Endothelial cell of umbilical vein (primary cell): ENCODE results near the gene FBXL12. TPM values are rescaled to one million over a fixed set of nuclear protein-coding genes. Genes with fewer than 3 reads are reported as not detected.

ENCODE experiments used
- BruUV-seq: library from RNA; stranded (reverse); fragments of 400-500 nt; replicated peaks from 2 replicates; lab custom pipeline; 2021; lab: Mats Ljungman, UMichigan
- CTCF ChIA-PET: fragments of 300-600, 350-600 bp; sonication (Branson Sonifier 250); formaldehyde crosslinking; loops from one replicate; lab custom pipeline; 2021; ENCODE audit warnings: antibody characterized with exemption, inconsistent platforms; lab: Charles Lee
- POLR2A ChIA-PET: fragments of 300-600, 350-600 bp; sonication (Branson Sonifier 250); formaldehyde crosslinking; loops from one replicate; lab custom pipeline; 2021; ENCODE audit warnings: antibody characterized with exemption, inconsistent platforms; lab: Charles Lee
- DNase-seq: peaks from one replicate; pipeline ENCODE4 v3.0.0-alpha.2; 2011; ENCODE audit warnings: low read depth, low spot score
- FAIRE-seq: peaks from 2 replicates; lab custom pipeline; 2011; peaks lifted over from hg19 to GRCh38; lab: Jason Lieb, UNC
- H2AFZ ChIP-seq: 2 replicates; pipeline ENCODE4 v1.6.0; 2012; ENCODE audit warnings: low read depth, low read length, control low read depth, inconsistent platforms
- H3K27ac ChIP-seq: 2 replicates; pipeline ENCODE4 v1.5.1; 2011; ENCODE audit warnings: low read depth, mild to moderate bottlenecking, control low read depth, low read length, moderate library complexity; ENCODE audit not compliant: insufficient read depth
- H3K27me3 ChIP-seq, 2 experiments: 2 replicates each; pipeline versions ENCODE4 v1.6.0 to v1.6.1; 2011; ENCODE audit warnings: low read length in 2 of 2, mixed read lengths in 1 of 2; ENCODE audit not compliant: control insufficient read depth in 2 of 2, insufficient read depth in 2 of 2
- H3K36me3 ChIP-seq, 2 experiments: 2 replicates in 1 of 2; 3 replicates in 1 of 2; pipeline ENCODE4 v1.5.1; 2011; ENCODE audit warnings: low read length in 2 of 2, mild to moderate bottlenecking in 1 of 2, moderate library complexity in 1 of 2; ENCODE audit not compliant: control insufficient read depth in 2 of 2, insufficient read depth in 2 of 2; ENCODE audit errors: extremely low read depth in 1 of 2
- H3K4me1 ChIP-seq: 3 replicates; pipeline ENCODE4 v1.5.1; 2011; ENCODE audit warnings: mild to moderate bottlenecking, low read length; ENCODE audit not compliant: control insufficient read depth, insufficient read depth; ENCODE audit errors: extremely low read depth
- H3K4me2 ChIP-seq: 2 replicates; pipeline ENCODE4 v1.6.1; 2011; ENCODE audit warnings: low read length, control low read depth, mixed read lengths; ENCODE audit not compliant: insufficient read depth
- H3K4me3 ChIP-seq, 3 experiments: fragments of 200-600 bp in 1 of 3; sonication (generic), shearing (Covaris generic) in 1 of 3; replicated peaks in 1 of 3; 2 replicates each; pipeline ENCODE4 v1.5.1; 2011 to 2016; ENCODE audit warnings: control low read depth in 3 of 3, low read length in 3 of 3, mild to moderate bottlenecking in 2 of 3, inconsistent platforms in 1 of 3, low read depth in 1 of 3, moderate library complexity in 1 of 3; ENCODE audit not compliant: insufficient read depth in 1 of 3
- H3K79me2 ChIP-seq: 2 replicates; pipeline ENCODE4 v1.6.0; 2012; ENCODE audit warnings: low read length, inconsistent platforms; ENCODE audit not compliant: control insufficient read depth, insufficient read depth
- H3K9ac ChIP-seq: replicated peaks from 2 replicates; pipeline ENCODE3; 2011; ENCODE audit warnings: low read length, control low read depth; ENCODE audit not compliant: insufficient read depth; ENCODE audit errors: extremely low read depth
- H3K9me1 ChIP-seq: replicated peaks from 3 replicates; pipeline ENCODE4 v1.6.0; 2011; ENCODE audit warnings: mild to moderate bottlenecking, low read length; ENCODE audit not compliant: control insufficient read depth, insufficient read depth; ENCODE audit errors: extremely low read depth
- H3K9me3 ChIP-seq: replicated peaks from 2 replicates; pipeline ENCODE4 v1.5.1; 2012; ENCODE audit warnings: low read length, inconsistent platforms; ENCODE audit not compliant: control insufficient read depth, insufficient read depth
- H4K20me1 ChIP-seq: replicated peaks from 2 replicates; pipeline ENCODE3; 2011; ENCODE audit warnings: mild to moderate bottlenecking, low read length; ENCODE audit not compliant: control insufficient read depth, insufficient read depth; ENCODE audit errors: extremely low read depth
- CTCF ChIP-seq, 2 donors: IDR thresholded peaks; 1 replicate in 1 of 2; 2 replicates in 1 of 2; pipeline ENCODE4 v1.5.1; 2011; ENCODE audit warnings: low read length in 2 of 2, mild to moderate bottlenecking in 2 of 2, moderate library complexity in 2 of 2, control low read depth in 1 of 2, inconsistent platforms in 1 of 2, low read depth in 1 of 2; ENCODE audit not compliant: insufficient read depth in 1 of 2; ENCODE audit errors: extremely low read depth in 1 of 2
- EZH2 ChIP-seq: IDR thresholded peaks from 2 replicates; pipeline ENCODE4 v1.6.1; 2012; ENCODE audit warnings: borderline replicate concordance, low read depth, mild to moderate bottlenecking, moderate library complexity, low read length, inconsistent platforms; ENCODE audit not compliant: severe bottlenecking
- FOS ChIP-seq: IDR thresholded peaks from 2 replicates; pipeline ENCODE4 v1.6.1; 2011; ENCODE audit warnings: mild to moderate bottlenecking, low read length, moderate library complexity, borderline replicate concordance; ENCODE audit not compliant: insufficient read depth
- GATA2 ChIP-seq: IDR thresholded peaks from 2 replicates; pipeline ENCODE4 v1.7.0; 2011; ENCODE audit warnings: low read depth, mild to moderate bottlenecking, moderate library complexity, mixed read lengths, low read length; ENCODE audit not compliant: insufficient read length, insufficient read depth
- JUN ChIP-seq: IDR thresholded peaks from 2 replicates; pipeline ENCODE4 v1.6.1; 2011; ENCODE audit warnings: borderline replicate concordance, low read depth; ENCODE audit not compliant: insufficient read length, insufficient read depth
- MAX ChIP-seq: IDR thresholded peaks from 2 replicates; pipeline ENCODE4 v1.6.1; 2011; ENCODE audit not compliant: insufficient read depth, insufficient read length
- MYC ChIP-seq: IDR thresholded peaks from one replicate; pipeline ENCODE4 v1.6.1; 2011; ENCODE audit warnings: mild to moderate bottlenecking, low read depth, low read length
- POLR2A ChIP-seq: IDR thresholded peaks from 2 replicates; pipeline ENCODE4 v1.6.1; 2012; ENCODE audit warnings: low read depth, mild to moderate bottlenecking, control low read depth, low read length
- POLR2AphosphoS5 ChIP-seq: IDR thresholded peaks from 2 replicates; pipeline ENCODE4 v1.6.1; 2012; ENCODE audit warnings: low read depth, mild to moderate bottlenecking, control low read depth, low read length, moderate library complexity; ENCODE audit not compliant: insufficient read depth
- dilution Hi-C: fragments of 300-500 bp; cut with MboI; formaldehyde crosslinking; loops from one replicate; pipeline ENCODE4 v1.15.0; 2019; ENCODE audit warnings: low sequenced_read_pairs; ENCODE audit not compliant: extremely low pct_ligation_motif_present
- intact Hi-C: fragments of 100-400 bp; cut with micrococcal nuclease; formaldehyde crosslinking; loops from one replicate; pipeline ENCODE4 v1.10.0; 2022
- polyA plus RNA-seq, 4 experiments: library from polyadenylated mRNA; depleted of rRNA in 3 of 4; stranded (reverse) in 3 of 4; unstranded in 1 of 4; fragments of >200 nt; gene quantifications; 2 replicates each; pipeline versions ENCODE4 v1.2.1 to v1.2.3, GENCODE V29; 2011 to 2012; ENCODE audit warnings: missing spikeins in 1 of 4
- total RNA-seq: library from RNA; stranded (reverse); gene quantifications from 2 replicates; pipeline ENCODE4 v1.2.3, GENCODE V29; 2021

FBXL12 gene
- total and polyA plus RNA-seq, 2 donors (not counting 3 experiments of a cell fraction or from before 2014, with no cell fraction given) = 26.9 to 33.3 TPM

GRCh38 chr19:9806803-9807202 is 12.1 kb downstream of the FBXL12 start:
- no peaks in the 10 kb centered on the region for H3K27me3 ChIP-seq
- no peak overlapping the region for H3K4me2 ChIP-seq
- H2AFZ ChIP-seq = no peak overlapping the region
- no peak overlapping the region for H3K9ac ChIP-seq
- no TSS peak for BruUV-seq
- H3K9me3 ChIP-seq = no peaks in the 10 kb centered on the region
- no peaks in the 10 kb centered on the region for H3K9me1 ChIP-seq
- no peaks in the 10 kb centered on the region for H3K4me1 ChIP-seq
- peaks cover 13 to 28% of the 10 kb centered on the region in 2 experiments for H3K36me3 ChIP-seq
- FAIRE-seq (no peak), DNase-seq (no peak)
- POLR2A ChIA-PET = no interaction called here
- dilution Hi-C loops = no loop called here
- H3K4me3 ChIP-seq = no peak overlapping the region
- intact Hi-C loops = no loop called here
- H4K20me1 ChIP-seq = no peaks in the 10 kb centered on the region
- CTCF ChIA-PET = interaction anchor here (0.7 kb wide), 1 partner anchor 181 kb away, joined by 3 read pairs; no protein-coding TSS in a partner anchor
- TF ChIP-seq JUN (no peak), GATA2 (no peak), MYC (no peak), POLR2A (no peak), EZH2 (no peak)
- H3K27ac ChIP-seq = no peak overlapping the region
- H3K79me2 ChIP-seq = no peaks in the 10 kb centered on the region

- BruUV-seq = no TSS peak
- Histone ChIP-seq H3K4me2 (no peak overlapping the region), H3K9ac (no peak overlapping the region), H3K79me2 (no peaks in the 10 kb centered on the region), H3K9me3 (no peaks in the 10 kb centered on the region), H4K20me1 (no peaks in the 10 kb centered on the region), H3K27ac (no peak overlapping the region), H3K36me3 (peaks cover 0 to 2% of the 10 kb centered on the region in 2 experiments), H3K4me3 (no peak overlapping the region), H3K4me1 (no peaks in the 10 kb centered on the region), H3K27me3 (no peaks in the 10 kb centered on the region), H2AFZ (no peak overlapping the region), H3K9me1 (no peaks in the 10 kb centered on the region)
- intact Hi-C loops (no loop called here), dilution Hi-C loops (no loop called here)
- FAIRE-seq (peak; percentile 31), DNase-seq (no peak)
- ChIA-PET POLR2A (no interaction called here), CTCF (interaction anchor here (1.2 kb wide), 1 partner anchor 597 kb away, joined by 3 read pairs; no protein-coding TSS in a partner anchor)
- TF ChIP-seq EZH2 (no peak), MYC (no peak), MAX (no peak), GATA2 (no peak), JUN (no peak), POLR2A (no peak), POLR2AphosphoS5 (no peak), CTCF (IDR thresholded peaks at IDR 0.05; ENCODE audit: extremely low read depth in 1 of 2, insufficient read depth in 1 of 2, low read depth in 1 of 2, low read length in 2 of 2) (no peak), FOS (no peak)
Measured at GRCh38 chr19:9801976-9802375, 16.9 kb downstream of the FBXL12 start.
